GM10847 (cell line): ENCODE results near the gene GALNT14.

ENCODE experiments used
- POLR2A ChIP-seq: IDR thresholded peaks from 2 replicates; pipeline ENCODE4 v1.6.1; 2011; ENCODE audit not compliant: insufficient read length; ENCODE audit errors: extremely low read depth

GALNT14 gene

GRCh38 chr2:31079665-31080064, 58.6 kb downstream of the GALNT14 start:
- TF ChIP-seq POLR2A: no peak

- no peak for TF ChIP-seq POLR2A
Observed at GRCh38 chr2:31078579-31079105, 59.6 kb downstream of the GALNT14 start.

GRCh38 chr2:31078011-31078410, 60.2 kb downstream of the GALNT14 start:
- TF ChIP-seq POLR2A: no peak

- no peak for TF ChIP-seq POLR2A
Observed at GRCh38 chr2:31075941-31076590, 62.2 kb downstream of the GALNT14 start.

GRCh38 chr2:31075431-31075830, 62.8 kb downstream of the GALNT14 start:
- no peak for TF ChIP-seq POLR2A

- no peak for TF ChIP-seq POLR2A
Observed at GRCh38 chr2:31071741-31072140, 66.5 kb downstream of the GALNT14 start.

- TF ChIP-seq POLR2A: no peak
Observed at GRCh38 chr2:31070339-31071125, 67.7 kb downstream of the GALNT14 start.

GRCh38 chr2:31069643-31070325, 68.5 kb downstream of the GALNT14 start:
- no peak for TF ChIP-seq POLR2A

GRCh38 chr2:31067259-31067658, 71.0 kb downstream of the GALNT14 start:
- no peak for TF ChIP-seq POLR2A

GRCh38 chr2:31066551-31066950, 71.7 kb downstream of the GALNT14 start:
- TF ChIP-seq POLR2A: no peak

- no peak for TF ChIP-seq POLR2A
Observed at GRCh38 chr2:31066086-31066485, 72.2 kb downstream of the GALNT14 start.

- TF ChIP-seq POLR2A: no peak
Observed at GRCh38 chr2:31065356-31065755, 72.9 kb downstream of the GALNT14 start.

GRCh38 chr2:31060397-31060796, 77.8 kb downstream of the GALNT14 start:
- no peak for TF ChIP-seq POLR2A

GRCh38 chr2:31058096-31059035, 79.9 kb downstream of the GALNT14 start:
- no peak for TF ChIP-seq POLR2A

GRCh38 chr2:31057691-31058090, 80.5 kb downstream of the GALNT14 start:
- TF ChIP-seq POLR2A: no peak
